ENCODE data around the gene BRD9.

- TF ChIP-seq, protein P1, sequence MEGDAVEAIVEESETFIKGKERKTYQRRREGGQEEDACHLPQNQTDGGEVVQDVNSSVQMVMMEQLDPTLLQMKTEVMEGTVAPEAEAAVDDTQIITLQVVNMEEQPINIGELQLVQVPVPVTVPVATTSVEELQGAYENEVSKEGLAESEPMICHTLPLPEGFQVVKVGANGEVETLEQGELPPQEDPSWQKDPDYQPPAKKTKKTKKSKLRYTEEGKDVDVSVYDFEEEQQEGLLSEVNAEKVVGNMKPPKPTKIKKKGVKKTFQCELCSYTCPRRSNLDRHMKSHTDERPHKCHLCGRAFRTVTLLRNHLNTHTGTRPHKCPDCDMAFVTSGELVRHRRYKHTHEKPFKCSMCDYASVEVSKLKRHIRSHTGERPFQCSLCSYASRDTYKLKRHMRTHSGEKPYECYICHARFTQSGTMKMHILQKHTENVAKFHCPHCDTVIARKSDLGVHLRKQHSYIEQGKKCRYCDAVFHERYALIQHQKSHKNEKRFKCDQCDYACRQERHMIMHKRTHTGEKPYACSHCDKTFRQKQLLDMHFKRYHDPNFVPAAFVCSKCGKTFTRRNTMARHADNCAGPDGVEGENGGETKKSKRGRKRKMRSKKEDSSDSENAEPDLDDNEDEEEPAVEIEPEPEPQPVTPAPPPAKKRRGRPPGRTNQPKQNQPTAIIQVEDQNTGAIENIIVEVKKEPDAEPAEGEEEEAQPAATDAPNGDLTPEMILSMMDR (IDR thresholded peaks at IDR 0.05): no peak
- no peak for TF ChIP-seq POLR2A (IDR thresholded peaks at IDR 0.05)
Observed at GRCh38 chr5:861442-862366, 30.9 kb downstream of the BRD9 start.

All from thyroid gland (tissue), 4 donors.